HG02885 (cell line): Measurements from ENCODE around the gene USP11.

Experiments used
- ATAC-seq: cut with Tn5 transposase; IDR thresholded peaks from one replicate; pipeline ENCODE4 v1.9.1; 2021; ENCODE audit warnings: mild to moderate bottlenecking; ENCODE audit not compliant: unreplicated experiment, poor library complexity

USP11 gene

GRCh38 chrX:47223476-47224250, 9.1 kb upstream of the USP11 start:
- no peak for ATAC-seq

DNA sequence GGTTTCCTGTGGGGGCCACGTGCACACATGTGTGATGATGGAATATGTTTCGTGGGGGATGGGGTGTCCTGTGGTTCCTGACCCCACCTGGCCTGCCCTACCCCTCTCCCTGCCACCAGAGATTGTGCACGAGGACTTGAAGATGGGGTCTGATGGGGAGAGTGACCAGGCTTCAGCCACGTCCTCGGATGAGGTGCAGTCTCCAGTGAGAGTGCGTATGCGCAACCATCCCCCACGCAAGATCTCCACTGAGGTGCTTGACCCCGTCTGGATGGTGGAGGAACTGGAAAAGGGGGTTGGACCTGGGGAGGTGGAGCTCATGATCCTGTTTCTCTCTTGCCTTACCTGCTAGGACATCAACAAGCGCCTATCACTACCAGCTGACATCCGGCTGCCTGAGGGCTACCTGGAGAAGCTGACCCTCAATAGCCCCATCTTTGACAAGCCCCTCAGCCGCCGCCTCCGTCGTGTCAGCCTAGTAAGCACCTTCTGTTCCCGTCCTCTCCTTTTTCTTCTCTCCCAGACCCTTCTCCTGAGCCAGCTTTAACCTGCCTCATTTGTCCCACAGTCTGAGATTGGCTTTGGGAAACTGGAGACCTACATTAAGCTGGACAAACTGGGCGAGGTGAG, 8.4 kb upstream of the USP11 start:
- ATAC-seq, result no peak

- no peak for ATAC-seq
These were observed 7.9 kb upstream of the USP11 start for GRCh38 chrX:47224896-47225290.

DNA sequence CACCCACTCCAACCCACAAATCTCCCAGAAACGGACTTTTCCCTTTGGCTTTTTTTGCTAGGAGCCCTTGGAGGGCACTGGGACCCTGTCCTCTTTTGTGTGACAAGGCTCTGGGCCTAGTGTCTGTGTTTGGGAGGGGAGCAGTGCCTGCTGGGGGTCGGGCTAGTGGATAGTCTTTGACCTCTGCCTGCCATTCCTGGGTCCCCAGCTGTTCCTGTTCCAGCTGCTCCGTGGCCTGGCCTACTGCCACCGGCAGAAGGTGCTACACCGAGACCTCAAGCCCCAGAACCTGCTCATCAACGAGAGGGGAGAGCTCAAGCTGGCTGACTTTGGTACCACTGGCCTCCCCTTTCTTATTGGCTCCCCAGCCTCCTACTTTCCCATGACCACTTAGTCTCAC, 6.7 kb upstream of the USP11 start:
- no peak for ATAC-seq

- ATAC-seq, result no peak
These were observed 6.1 kb upstream of the USP11 start for GRCh38 chrX:47226531-47227333.

DNA sequence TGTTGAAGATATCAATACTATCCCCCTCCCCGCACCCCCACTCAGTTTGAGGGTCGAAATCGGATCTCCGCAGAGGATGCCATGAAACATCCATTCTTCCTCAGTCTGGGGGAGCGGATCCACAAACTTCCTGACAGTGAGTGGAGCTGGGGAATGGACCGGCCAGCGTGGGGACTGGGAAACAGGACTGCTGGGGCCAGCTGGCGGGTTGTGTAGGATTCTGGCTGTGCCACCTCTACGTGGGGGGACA, 5.5 kb upstream of the USP11 start:
- ATAC-seq, result no peak

- ATAC-seq, result no peak
These were observed 4.1 kb upstream of the USP11 start for GRCh38 chrX:47228550-47229270.

- ATAC-seq, result no peak
These were observed 3.4 kb upstream of the USP11 start for GRCh38 chrX:47229427-47229826.

DNA sequence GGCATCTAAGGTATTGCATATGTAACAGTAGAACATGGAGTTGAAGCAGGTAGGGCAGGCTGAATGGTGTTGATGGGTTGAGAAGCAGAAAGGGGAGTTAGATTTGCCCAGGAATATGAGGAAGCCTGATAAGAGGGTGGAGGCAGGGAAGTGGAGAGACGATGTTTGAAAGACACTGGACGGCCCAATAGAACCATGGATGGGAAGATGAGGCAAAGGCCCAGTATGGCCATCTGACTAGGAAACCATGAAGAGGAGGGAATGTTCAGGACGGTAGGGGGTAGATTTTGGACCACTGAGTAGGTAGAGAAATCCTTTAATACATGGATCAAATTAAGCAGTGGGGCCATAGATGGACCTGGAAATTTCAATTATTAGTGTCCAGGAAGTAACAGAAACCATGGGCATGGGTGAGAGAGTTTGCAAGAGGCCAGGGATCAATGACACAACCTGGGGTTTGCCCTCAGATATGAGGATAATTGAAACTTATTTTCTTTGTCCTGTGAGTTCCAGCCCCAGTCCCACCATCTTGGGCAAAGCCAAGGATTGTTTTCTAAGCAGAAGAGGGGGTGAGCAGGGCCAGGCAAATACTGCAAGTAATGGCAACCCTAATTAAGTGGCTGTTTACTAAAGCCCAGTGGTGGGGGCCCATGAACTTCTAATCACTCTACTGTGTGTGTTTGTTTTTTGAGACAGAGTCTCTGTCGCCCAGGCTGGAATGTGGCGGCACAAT, 2.5 kb upstream of the USP11 start:
- ATAC-seq, result no peak

DNA sequence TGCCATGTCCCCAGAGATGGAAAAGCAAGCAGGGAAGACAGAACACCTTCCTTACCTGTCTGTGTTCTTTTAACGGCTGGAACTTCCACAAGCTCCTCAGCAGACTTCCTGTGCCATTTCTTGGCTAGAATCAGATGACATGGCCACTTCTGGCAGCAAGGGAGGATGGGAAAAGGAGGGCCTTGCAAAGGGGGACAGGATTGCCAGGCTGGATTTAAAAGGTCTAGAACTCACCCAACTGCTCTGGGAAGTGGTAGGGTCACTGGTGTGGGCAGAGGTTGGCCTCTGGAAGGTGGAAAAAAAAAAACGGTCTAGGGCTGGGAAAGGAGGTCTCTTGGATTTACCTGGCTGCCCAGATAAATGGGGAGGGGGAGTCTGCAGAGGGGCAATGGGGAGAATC, 1.6 kb upstream of the USP11 start:
- ATAC-seq, result no peak

DNA sequence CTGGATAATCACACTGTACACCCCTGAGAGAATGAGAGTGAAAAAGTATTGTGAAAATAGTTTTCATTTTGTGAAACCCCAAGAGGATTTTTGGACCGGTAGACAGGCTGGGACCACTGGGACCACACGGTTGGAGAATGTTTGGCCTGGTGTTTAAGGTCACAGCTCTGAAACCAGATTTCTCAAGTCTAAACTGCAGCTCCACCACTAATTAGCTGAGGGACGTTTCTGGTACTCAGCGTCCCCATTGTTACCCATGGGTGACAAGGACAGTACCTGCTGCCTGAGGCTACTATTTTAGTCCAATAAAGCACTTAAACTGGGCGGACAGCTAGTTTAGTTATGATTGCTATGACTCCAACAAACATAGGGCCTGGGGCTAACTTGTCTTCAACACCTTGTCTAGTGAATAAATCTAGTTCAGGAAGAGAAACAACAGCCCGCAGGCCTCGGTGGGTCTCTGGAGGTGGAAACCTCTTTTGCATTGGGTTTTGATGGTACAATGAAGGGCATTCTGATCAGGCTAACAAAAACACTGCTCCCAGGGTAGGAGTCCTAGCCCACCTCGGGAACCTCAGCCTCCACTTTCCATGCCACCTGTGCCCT, 509 bp upstream of the USP11 start:
- ATAC-seq, result no peak

- ATAC-seq, result peak; percentile 89
These were observed 714 bp downstream of the USP11 start for GRCh38 chrX:47233333-47234113.

- no peak for ATAC-seq
These were observed 1.8 kb downstream of the USP11 start for GRCh38 chrX:47234583-47234982.

GRCh38 chrX:47235691-47236103, 2.9 kb downstream of the USP11 start:
- no peak for ATAC-seq

- no peak for ATAC-seq
These were observed 6.4 kb downstream of the USP11 start for GRCh38 chrX:47239199-47239598.

DNA sequence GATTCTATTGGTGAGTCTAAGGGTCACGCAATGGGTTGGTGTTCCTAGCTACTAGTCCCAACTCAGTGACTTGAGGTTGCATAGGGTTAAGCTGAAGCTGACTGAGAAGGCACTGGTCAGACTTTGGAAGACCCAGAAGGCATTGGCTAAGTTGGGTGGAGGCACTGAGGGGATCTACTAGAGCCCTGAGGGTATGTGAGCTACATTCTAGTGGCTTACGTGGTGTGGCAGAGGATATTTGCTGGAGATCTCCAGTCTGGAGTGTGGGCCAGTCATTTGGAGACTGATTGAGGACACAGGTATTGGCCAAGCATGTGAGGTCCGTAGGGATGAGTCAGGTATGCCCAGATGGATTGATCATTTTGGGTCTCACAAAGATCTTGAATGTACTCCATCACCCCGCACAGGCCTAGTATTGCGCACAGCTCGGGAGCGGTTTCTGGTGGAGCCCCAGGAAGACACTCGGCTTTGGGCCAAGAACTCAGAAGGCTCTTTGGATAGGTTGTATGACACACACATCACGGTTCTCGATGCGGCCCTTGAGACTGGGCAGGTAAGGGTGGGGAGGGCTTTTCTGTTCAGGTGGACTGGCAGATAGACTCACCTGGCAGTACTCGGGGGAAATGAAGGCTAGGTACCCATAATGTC, 7.2 kb downstream of the USP11 start:
- no peak for ATAC-seq

- no peak for ATAC-seq
These were observed 7.8 kb downstream of the USP11 start for GRCh38 chrX:47240619-47241018.

DNA sequence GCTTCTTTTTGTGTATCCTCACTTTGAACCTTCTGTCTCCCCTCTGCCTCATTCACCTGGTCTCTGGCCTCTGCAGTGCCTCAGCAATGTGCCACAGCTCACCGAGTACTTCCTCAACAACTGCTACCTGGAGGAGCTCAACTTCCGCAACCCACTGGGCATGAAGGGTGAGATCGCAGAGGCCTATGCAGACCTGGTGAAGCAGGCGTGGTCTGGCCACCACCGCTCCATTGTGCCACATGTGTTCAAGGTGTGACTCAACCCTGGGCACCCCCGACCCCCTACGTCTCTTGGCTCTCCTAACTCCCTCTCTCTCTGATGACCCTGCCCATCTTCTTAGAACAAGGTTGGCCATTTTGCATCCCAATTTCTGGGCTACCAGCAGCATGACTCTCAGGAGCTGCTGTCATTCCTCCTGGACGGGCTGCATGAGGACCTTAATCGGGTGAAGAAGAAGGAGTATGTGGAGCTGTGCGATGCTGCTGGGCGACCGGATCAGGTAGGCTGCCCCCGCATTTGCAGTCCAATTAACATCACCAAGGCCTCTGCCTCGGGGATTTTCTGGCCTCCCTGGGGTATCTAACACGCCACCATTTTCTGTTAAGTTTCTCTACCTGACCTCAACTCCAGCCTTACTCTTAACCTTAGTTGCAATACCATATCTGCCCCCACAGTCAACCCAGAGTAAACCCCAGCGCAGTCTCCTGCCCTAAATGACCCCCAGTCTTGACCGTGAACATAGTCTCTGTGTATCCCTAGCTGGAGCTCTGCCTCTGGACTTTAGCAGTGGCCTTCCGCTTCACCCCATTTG, 8.6 kb downstream of the USP11 start:
- no peak for ATAC-seq
